KMS-11 (cell line): Measurements from ENCODE around the gene RIF1.

Experiments used
- H2AFZ ChIP-seq: fragments of 200-600 bp; sonication (generic); 2 replicates; pipeline ENCODE4 v1.6.1; 2016; ENCODE audit warnings: antibody characterized with exemption, mixed run types, low read depth
- H3K27ac ChIP-seq: fragments of 200-600 bp; sonication (generic); 2 replicates; pipeline ENCODE4 v1.6.1; 2016; ENCODE audit warnings: mild to moderate bottlenecking, mixed run types
- H3K27me3 ChIP-seq: fragments of 200-600 bp; sonication (generic); 2 replicates; pipeline ENCODE4 v1.6.1; 2017; ENCODE audit warnings: mild to moderate bottlenecking, low read depth, mixed run types, moderate library complexity; ENCODE audit not compliant: insufficient read depth
- H3K36me3 ChIP-seq: fragments of 200-600 bp; sonication (generic); 2 replicates; pipeline ENCODE4 v1.6.1; 2017; ENCODE audit warnings: mild to moderate bottlenecking, mixed run types; ENCODE audit not compliant: insufficient read depth
- H3K4me1 ChIP-seq: fragments of 200-600 bp; sonication (generic); 2 replicates; pipeline ENCODE4 v1.6.1; 2016; ENCODE audit warnings: mild to moderate bottlenecking, low read depth, mixed run types; ENCODE audit not compliant: poor library complexity, severe bottlenecking
- H3K4me2 ChIP-seq: fragments of 200-600 bp; sonication (generic); 2 replicates; pipeline ENCODE4 v1.7.0; 2016; ENCODE audit warnings: mild to moderate bottlenecking, mixed run types
- H3K4me3 ChIP-seq: fragments of 200-600 bp; sonication (generic); IDR thresholded peaks from 2 replicates; pipeline ENCODE4 v1.6.1; 2017; ENCODE audit warnings: low read depth, low read length, mixed read lengths; ENCODE audit not compliant: insufficient read depth
- H3K79me2 ChIP-seq: fragments of 200-600 bp; sonication (generic); 2 replicates; pipeline ENCODE4 v1.6.1; 2016; ENCODE audit warnings: low read depth, mixed run types; ENCODE audit not compliant: insufficient read depth
- H3K9ac ChIP-seq: fragments of 200-600 bp; sonication (generic); 2 replicates; pipeline ENCODE4 v1.6.1; 2016; ENCODE audit warnings: mild to moderate bottlenecking, mixed run types
- H4K20me1 ChIP-seq: fragments of 200-600 bp; sonication (generic); 2 replicates; pipeline ENCODE4 v1.6.1; 2016; ENCODE audit warnings: mild to moderate bottlenecking, mixed run types; ENCODE audit not compliant: insufficient read depth
- CTCF ChIP-seq: fragments of 200-600 bp; sonication (generic); conservative IDR thresholded peaks from 2 replicates; pipeline ENCODE4 v1.6.1; 2017; ENCODE audit warnings: low read depth, mild to moderate bottlenecking, antibody characterized with exemption, low read length, moderate library complexity, mixed read lengths

The RIF1 gene

DNA sequence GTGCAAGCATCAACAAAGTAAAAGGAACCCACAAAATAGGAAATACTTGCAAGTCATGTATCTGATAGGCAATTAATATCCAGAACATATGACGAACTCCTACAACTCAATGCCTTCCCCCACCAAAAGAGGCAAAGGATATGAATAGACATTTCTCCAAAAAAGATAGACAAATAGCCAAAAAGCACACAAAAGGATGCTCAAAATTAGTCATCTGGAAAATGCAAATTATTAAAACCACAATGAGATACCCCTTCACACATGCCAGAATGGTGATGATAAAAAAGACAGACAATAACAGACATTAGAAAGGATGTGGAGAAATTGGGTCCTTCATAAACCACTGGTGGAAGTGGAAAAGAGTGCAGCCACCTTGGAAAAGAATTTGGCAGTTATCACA is 76.4 kb downstream of the RIF1 start:
- H3K36me3 ChIP-seq, result no peaks in the 10 kb centered on the region
- no peaks in the 10 kb centered on the region for H3K27me3 ChIP-seq
- no peak for TF ChIP-seq CTCF

GRCh38 chr2:151490276-151490675 is 80.6 kb downstream of the RIF1 start:
- Histone ChIP-seq H3K79me2 (no peaks in the 10 kb centered on the region), H3K27me3 (no peaks in the 10 kb centered on the region), H3K4me1 (no peaks in the 10 kb centered on the region), H3K4me2 (no peak overlapping the region), H3K9ac (no peak overlapping the region), H3K27ac (no peak overlapping the region), H3K36me3 (no peaks in the 10 kb centered on the region), H2AFZ (no peak overlapping the region), H3K4me3 (no peak overlapping the region), H4K20me1 (no peaks in the 10 kb centered on the region)
- TF ChIP-seq CTCF, result no peak

More for the DNA sequence above, 76.4 kb downstream of the RIF1 start:
- Histone ChIP-seq H3K4me1 (no peaks in the 10 kb centered on the region), H3K27ac (no peak overlapping the region), H4K20me1 (no peaks in the 10 kb centered on the region), H3K9ac (no peak overlapping the region), H2AFZ (no peak overlapping the region), H3K4me3 (no peak overlapping the region), H3K4me2 (no peak overlapping the region), H3K79me2 (no peaks in the 10 kb centered on the region)

DNA sequence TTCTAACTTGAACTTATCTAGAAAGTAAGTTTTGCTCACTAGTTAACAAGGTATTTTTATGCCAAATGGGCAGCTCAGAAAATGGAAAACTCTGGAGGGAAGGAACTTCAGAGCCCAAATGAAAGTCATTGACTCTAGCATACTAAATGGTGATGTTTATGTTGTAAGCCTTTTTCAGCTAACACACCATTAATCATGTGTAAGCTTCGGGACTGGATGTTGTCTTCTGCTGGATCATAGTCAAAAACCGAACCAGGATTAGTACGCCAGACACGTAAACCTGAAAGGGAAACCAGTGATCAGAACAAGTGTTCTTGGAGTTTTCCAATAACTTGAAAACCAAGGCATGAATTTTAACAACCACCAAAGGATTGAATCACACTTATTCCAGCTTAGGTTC is 81.8 kb downstream of the RIF1 start:
- Histone ChIP-seq H3K27ac (no peak overlapping the region), H2AFZ (no peak overlapping the region), H4K20me1 (no peaks in the 10 kb centered on the region), H3K36me3 (no peaks in the 10 kb centered on the region), H3K4me2 (no peak overlapping the region), H3K9ac (no peak overlapping the region), H3K4me3 (no peak overlapping the region), H3K79me2 (no peaks in the 10 kb centered on the region), H3K27me3 (no peaks in the 10 kb centered on the region), H3K4me1 (no peaks in the 10 kb centered on the region)
- no peak for TF ChIP-seq CTCF

DNA sequence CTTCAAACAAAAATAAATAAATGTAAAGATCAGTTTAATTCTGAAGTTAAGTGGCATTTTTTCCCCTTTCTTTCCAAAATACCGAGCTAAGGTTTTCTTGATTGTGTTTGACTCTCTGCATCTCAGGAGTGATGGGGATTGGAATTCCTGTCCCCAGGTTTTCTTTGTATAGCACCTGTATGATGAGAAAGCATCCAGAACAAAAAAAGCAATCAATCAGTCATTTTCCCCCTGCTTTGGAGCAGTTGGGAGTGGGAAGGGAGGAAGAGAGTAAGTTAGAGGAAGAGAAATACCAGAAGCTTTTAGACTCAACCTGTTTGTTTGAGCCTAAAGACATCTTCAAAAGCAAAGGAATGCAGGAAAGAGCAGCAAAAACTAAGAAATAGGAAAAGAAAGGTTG is 88.5 kb downstream of the RIF1 start:
- Histone ChIP-seq H3K27me3 (no peaks in the 10 kb centered on the region), H3K79me2 (no peaks in the 10 kb centered on the region), H3K36me3 (no peaks in the 10 kb centered on the region), H3K4me2 (no peak overlapping the region), H3K4me1 (no peaks in the 10 kb centered on the region), H3K27ac (no peak overlapping the region), H2AFZ (no peak overlapping the region), H3K4me3 (no peak overlapping the region), H4K20me1 (no peaks in the 10 kb centered on the region), H3K9ac (no peak overlapping the region)
- TF ChIP-seq CTCF, result no peak

- TF ChIP-seq CTCF, result no peak
- no peaks in the 10 kb centered on the region for H4K20me1 ChIP-seq
- no peaks in the 10 kb centered on the region for H3K4me1 ChIP-seq
- no peak overlapping the region for H2AFZ ChIP-seq
- H3K9ac ChIP-seq, result no peak overlapping the region
- no peak overlapping the region for H3K27ac ChIP-seq
- no peaks in the 10 kb centered on the region for H3K79me2 ChIP-seq
- no peaks in the 10 kb centered on the region for H3K36me3 ChIP-seq
- H3K4me3 ChIP-seq, result no peak overlapping the region
- no peak overlapping the region for H3K4me2 ChIP-seq
- no peaks in the 10 kb centered on the region for H3K27me3 ChIP-seq
Measured at GRCh38 chr2:151506170-151506569, 96.5 kb downstream of the RIF1 start.
